A673 (cell line): Measurements from ENCODE around the gene STAB2. TPM values are rescaled to one million over a fixed set of nuclear protein-coding genes. Genes with fewer than 3 reads are reported as not detected.

Source experiments
- BruUV-seq: library from RNA; stranded (reverse); fragments of 400-500 nt; replicated peaks from 2 replicates; lab custom pipeline; 2021; lab: Mats Ljungman, UMichigan
- CTCF ChIA-PET: fragments of 300-600 bp; sonication (Branson Sonifier 250); formaldehyde crosslinking; loops from one replicate; lab custom pipeline; 2022; ENCODE audit warnings: antibody characterized with exemption; lab: Charles Lee
- POLR2A ChIA-PET: fragments of 300-600 bp; sonication (Branson Sonifier 250); formaldehyde crosslinking; loops from one replicate; lab custom pipeline; 2022; ENCODE audit warnings: antibody characterized with exemption; ENCODE audit not compliant: low non-redundant PET; lab: Charles Lee
- DNase-seq: peaks from one replicate; pipeline ENCODE4 v3.0.0-alpha.2; 2015; ENCODE audit warnings: low spot score
- H3K27ac ChIP-seq: fragments of 200-600 bp; sonication (generic); 2 replicates; pipeline ENCODE4 v1.5.1; 2016; ENCODE audit warnings: mixed run types, low read depth, mild to moderate bottlenecking, mixed read lengths, antibody characterized with exemption, low read length; ENCODE audit not compliant: poor library complexity, severe bottlenecking
- H3K27me3 ChIP-seq: fragments of 200-600 bp; sonication (generic); replicated peaks from 2 replicates; pipeline ENCODE4 v1.6.1; 2017; ENCODE audit warnings: mixed run types, low read depth, mild to moderate bottlenecking, mixed read lengths, antibody characterized with exemption, low read length; ENCODE audit not compliant: insufficient read depth, poor library complexity
- H3K36me3 ChIP-seq: fragments of 200-600 bp; sonication (generic); 2 replicates; pipeline ENCODE4 v1.6.1; 2016; ENCODE audit warnings: mixed run types, mild to moderate bottlenecking, mixed read lengths, antibody characterized with exemption, low read length; ENCODE audit not compliant: insufficient read depth, poor library complexity, severe bottlenecking
- H3K4me1 ChIP-seq: fragments of 200-600 bp; sonication (generic); 2 replicates; pipeline ENCODE4 v1.6.1; 2017; ENCODE audit warnings: mixed run types, mild to moderate bottlenecking, mixed read lengths, antibody characterized with exemption, low read length; ENCODE audit not compliant: insufficient read depth, poor library complexity, severe bottlenecking
- H3K4me3 ChIP-seq: fragments of 200-600 bp; sonication (generic); 2 replicates; pipeline ENCODE4 v1.5.1; 2016; ENCODE audit warnings: low read depth, mixed run types, mild to moderate bottlenecking, mixed read lengths, low read length; ENCODE audit not compliant: poor library complexity, severe bottlenecking
- H3K9me3 ChIP-seq: fragments of 200-600 bp; sonication (generic); 2 replicates; pipeline ENCODE4 v1.6.1; 2016; ENCODE audit warnings: mixed run types, low read depth, mild to moderate bottlenecking, mixed read lengths, antibody characterized with exemption, low read length; ENCODE audit not compliant: poor library complexity, severe bottlenecking
- CTCF ChIP-seq: fragments of 300-800, 200-600 bp; sonication (generic); conservative IDR thresholded peaks from 2 replicates; pipeline ENCODE4 v1.5.1; 2017; ENCODE audit warnings: low read depth, mild to moderate bottlenecking, antibody characterized with exemption, low read length, moderate library complexity, mixed read lengths
- EZH2 ChIP-seq: fragments of 200-600 bp; sonication (generic); IDR thresholded peaks from 2 replicates; pipeline ENCODE4 v1.6.1; 2017; ENCODE audit warnings: borderline replicate concordance, low read depth, mild to moderate bottlenecking, mixed read lengths, antibody characterized with exemption, low read length; ENCODE audit not compliant: poor library complexity, severe bottlenecking
- intact Hi-C: fragments of 100-400 bp; cut with micrococcal nuclease; formaldehyde crosslinking; loops from one replicate; pipeline ENCODE4 v1.10.0; 2022; ENCODE audit not compliant: unreplicated experiment
- total RNA-seq: library from RNA; stranded (reverse); gene quantifications from 2 replicates; pipeline ENCODE4 v1.2.3, GENCODE V29; 2021

Gene STAB2
- total RNA-seq, 1 experiment from 2014 or later, result not detected

GRCh38 chr12:103664626-103665025 is 77.6 kb downstream of the STAB2 start:
- CTCF ChIA-PET, result no interaction called here
- no peaks in the 10 kb centered on the region for H3K4me1 ChIP-seq
- POLR2A ChIA-PET, result no interaction called here
- H3K36me3 ChIP-seq, result no peaks in the 10 kb centered on the region
- H3K4me3 ChIP-seq, result no peak overlapping the region
- BruUV-seq, result no TSS peak
- peaks cover 60% of the 10 kb centered on the region for H3K27me3 ChIP-seq
- no peak overlapping the region for H3K27ac ChIP-seq
- no peak for TF ChIP-seq CTCF
- TF ChIP-seq EZH2, result no peak
- intact Hi-C loops, result no loop called here
- no peak for DNase-seq
- no peaks in the 10 kb centered on the region for H3K9me3 ChIP-seq

- Histone ChIP-seq H3K27ac (no peak overlapping the region), H3K9me3 (no peaks in the 10 kb centered on the region), H3K4me3 (no peak overlapping the region), H3K4me1 (no peaks in the 10 kb centered on the region), H3K27me3 (peaks cover 50% of the 10 kb centered on the region), H3K36me3 (no peaks in the 10 kb centered on the region)
- intact Hi-C loops, result no loop called here
- no peak for DNase-seq
- TF ChIP-seq EZH2 (no peak), CTCF (no peak)
- no TSS peak for BruUV-seq
- CTCF ChIA-PET, result no interaction called here
- POLR2A ChIA-PET, result no interaction called here
Observed at GRCh38 chr12:103665971-103666370, 78.9 kb downstream of the STAB2 start.

GRCh38 chr12:103667125-103667524 is 80.1 kb downstream of the STAB2 start:
- Histone ChIP-seq H3K9me3 (no peaks in the 10 kb centered on the region), H3K27me3 (peaks cover 42% of the 10 kb centered on the region), H3K27ac (no peak overlapping the region), H3K4me3 (no peak overlapping the region), H3K36me3 (no peaks in the 10 kb centered on the region), H3K4me1 (no peaks in the 10 kb centered on the region)
- no peak for TF ChIP-seq CTCF
- no peak for TF ChIP-seq EZH2
- ChIA-PET POLR2A (no interaction called here), CTCF (no interaction called here)
- BruUV-seq, result no TSS peak
- DNase-seq, result no peak
- intact Hi-C loops, result no loop called here
